ENCODE results near the gene SLC16A4.

SLC16A4 gene

GRCh38 chr1:110326826-110327225 lies 64.0 kb downstream of the SLC16A4 start:
- no peak for DNase-seq (ENCODE audit: low spot score)

DNA sequence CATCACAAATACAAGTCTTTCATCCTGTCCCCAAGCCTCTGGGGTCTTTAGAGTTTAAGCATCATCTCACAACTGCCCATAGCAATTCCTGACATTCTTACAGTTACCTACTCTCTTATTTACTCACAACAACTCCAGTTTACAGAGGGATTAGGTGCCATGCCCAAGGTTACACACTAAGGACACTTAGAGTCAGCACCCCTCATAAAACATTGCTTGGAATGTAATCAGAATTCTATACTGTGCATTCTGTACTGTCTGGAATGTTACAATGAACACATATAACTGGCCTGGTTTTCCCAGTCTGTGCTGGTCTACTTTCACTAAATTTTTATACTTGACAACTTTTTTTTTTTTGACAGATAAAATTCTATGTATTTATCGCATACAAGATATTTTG lies 66.2 kb downstream of the SLC16A4 start:
- no peak for DNase-seq (ENCODE audit: low spot score)

- DNase-seq (ENCODE audit: low spot score), result no peak
Measured at GRCh38 chr1:110321846-110322245, 69.0 kb downstream of the SLC16A4 start.

GRCh38 chr1:110321045-110321444 lies 69.8 kb downstream of the SLC16A4 start:
- DNase-seq (ENCODE audit: low spot score), result no peak

GRCh38 chr1:110320168-110320518 lies 70.7 kb downstream of the SLC16A4 start:
- DNase-seq (ENCODE audit: low spot score), result no peak

DNA sequence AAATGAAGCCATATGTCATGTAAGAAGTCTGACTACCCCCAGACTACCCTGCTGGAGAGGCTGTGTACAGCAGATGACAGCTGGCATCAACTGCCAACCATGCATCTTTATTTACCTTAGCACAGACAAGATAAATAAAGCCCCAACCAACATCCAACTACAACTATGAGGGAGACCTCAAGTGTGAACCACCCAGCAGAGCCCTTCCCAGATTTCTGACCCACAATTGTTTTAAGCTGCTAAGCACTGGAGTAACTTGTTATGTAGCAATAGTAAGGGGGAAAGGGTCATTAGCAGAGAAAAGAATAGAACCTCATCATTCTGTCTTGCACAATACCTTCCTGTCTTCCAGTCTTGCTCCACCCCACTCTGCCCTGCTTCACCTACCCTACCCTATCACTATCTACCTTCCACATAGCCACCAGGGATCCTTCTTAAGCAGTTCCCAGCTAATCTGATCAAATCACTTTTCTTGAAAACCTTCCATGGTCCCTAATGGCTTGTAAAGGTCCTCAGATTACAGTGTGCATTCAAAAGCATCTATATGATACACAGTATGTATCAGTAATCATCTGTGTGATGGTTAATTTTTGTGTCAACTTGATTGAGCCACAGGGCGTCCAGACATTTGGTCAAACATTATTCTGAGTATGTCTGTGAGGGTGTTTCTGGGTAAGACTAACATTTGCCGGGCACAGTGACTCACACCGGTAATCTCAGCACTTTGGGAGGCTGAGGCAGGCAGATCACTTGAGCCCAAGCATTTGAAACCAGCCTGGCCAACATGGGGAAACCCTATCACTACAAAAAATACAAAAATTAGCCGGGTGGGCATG lies 71.3 kb downstream of the SLC16A4 start:
- DNase-seq (ENCODE audit: low spot score), result no peak

- no peak for DNase-seq (ENCODE audit: low spot score)
Measured at GRCh38 chr1:110318046-110318445, 72.8 kb downstream of the SLC16A4 start.

DNA sequence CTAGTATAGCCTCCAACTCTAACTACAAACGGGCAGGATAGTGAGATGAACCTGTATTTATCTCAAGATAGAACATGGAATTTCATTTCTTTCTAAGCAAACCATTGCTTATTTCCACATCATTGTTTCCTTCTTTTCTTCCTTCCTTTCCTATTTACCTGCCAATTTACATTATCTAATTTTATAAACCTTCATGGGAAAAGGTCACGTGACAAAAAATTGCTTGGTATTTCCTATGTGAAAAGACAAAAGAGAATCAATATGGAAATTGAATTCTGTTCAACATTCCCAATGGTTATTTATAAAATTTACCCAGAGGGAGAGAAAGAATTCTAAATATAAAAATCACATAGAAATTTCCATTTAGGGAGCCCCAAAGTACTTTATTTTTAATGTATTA lies 74.1 kb downstream of the SLC16A4 start:
- no peak for DNase-seq (ENCODE audit: low spot score)

Measured in hematopoietic multipotent progenitor cell treated with erythropoietin and hydrocortisone succinate and interleukin-3 and kit ligand, for 17 days (in vitro differentiated cells).